HepG2 (cell line): ENCODE results near the gene SF3B2.

Experiments
- BRCA1 ChIP-seq: sonication (generic); formaldehyde crosslinking; IDR thresholded peaks from 2 replicates; pipeline ENCODE4 v1.4.0; 2020; ENCODE audit warnings: missing genetic modification reagents
- NFKBIZ ChIP-seq: IDR thresholded peaks from 2 replicates; pipeline ENCODE4 v1.6.1; 2018; ENCODE audit warnings: missing genetic modification reagents, missing compliant biosample characterization
- TAF1 ChIP-seq: sonication (generic); formaldehyde crosslinking; IDR thresholded peaks from 2 replicates; pipeline ENCODE4 v1.4.0; 2020; ENCODE audit warnings: missing genetic modification reagents
- ZNF496 ChIP-seq: sonication (generic); formaldehyde crosslinking; IDR thresholded peaks from 2 replicates; pipeline ENCODE4 v1.8.1; 2023; ENCODE audit warnings: mild to moderate bottlenecking, moderate library complexity, missing genetic modification reagents; ENCODE audit not compliant: insufficient replicate concordance
- ZUFSP ChIP-seq: sonication (generic); formaldehyde crosslinking; IDR thresholded peaks from 2 replicates; pipeline ENCODE4 v1.9.0; 2021; ENCODE audit warnings: missing genetic modification reagents, mild to moderate bottlenecking, borderline replicate concordance
- TF ChIP-seq, protein P1 (sequence below): sonication (generic); formaldehyde crosslinking; IDR thresholded peaks from 2 replicates; pipeline ENCODE4 v1.5.0; 2020; ENCODE audit warnings: mild to moderate bottlenecking, missing genetic modification reagents, moderate library complexity

GRCh38 chr11:66039765-66040164, 12.4 kb upstream of the SF3B2 start:
- TF ChIP-seq BRCA1 (CRISPR knock-in tag), result no peak
- no peak for TF ChIP-seq TAF1 (CRISPR knock-in tag)
- no peak for TF ChIP-seq ZNF496
- no peak for TF ChIP-seq ZUFSP
- TF ChIP-seq, protein P1, sequence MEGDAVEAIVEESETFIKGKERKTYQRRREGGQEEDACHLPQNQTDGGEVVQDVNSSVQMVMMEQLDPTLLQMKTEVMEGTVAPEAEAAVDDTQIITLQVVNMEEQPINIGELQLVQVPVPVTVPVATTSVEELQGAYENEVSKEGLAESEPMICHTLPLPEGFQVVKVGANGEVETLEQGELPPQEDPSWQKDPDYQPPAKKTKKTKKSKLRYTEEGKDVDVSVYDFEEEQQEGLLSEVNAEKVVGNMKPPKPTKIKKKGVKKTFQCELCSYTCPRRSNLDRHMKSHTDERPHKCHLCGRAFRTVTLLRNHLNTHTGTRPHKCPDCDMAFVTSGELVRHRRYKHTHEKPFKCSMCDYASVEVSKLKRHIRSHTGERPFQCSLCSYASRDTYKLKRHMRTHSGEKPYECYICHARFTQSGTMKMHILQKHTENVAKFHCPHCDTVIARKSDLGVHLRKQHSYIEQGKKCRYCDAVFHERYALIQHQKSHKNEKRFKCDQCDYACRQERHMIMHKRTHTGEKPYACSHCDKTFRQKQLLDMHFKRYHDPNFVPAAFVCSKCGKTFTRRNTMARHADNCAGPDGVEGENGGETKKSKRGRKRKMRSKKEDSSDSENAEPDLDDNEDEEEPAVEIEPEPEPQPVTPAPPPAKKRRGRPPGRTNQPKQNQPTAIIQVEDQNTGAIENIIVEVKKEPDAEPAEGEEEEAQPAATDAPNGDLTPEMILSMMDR (CRISPR knock-in tag), result no peak
- no peak for TF ChIP-seq NFKBIZ
